Tibial nerve (tissue), 4 donors: ENCODE measurements around the gene PSRC1.

Experiments
- CTCF ChIP-seq, 5 experiments: fragments of 200-600 bp in 3 of 5; fragments of 450-650 bp in 2 of 5; sonication (generic) in 3 of 5; IDR thresholded peaks; one replicate each; pipeline ENCODE4 v1.5.1; 2016 to 2019; ENCODE audit warnings: antibody characterized with exemption in 5 of 5, mild to moderate bottlenecking in 3 of 5, moderate library complexity in 2 of 5
- EP300 ChIP-seq, 2 donors: sonication (generic); formaldehyde crosslinking; IDR thresholded peaks; one replicate each; pipeline ENCODE4 v1.6.1; 2017; ENCODE audit warnings: antibody characterized with exemption in 2 of 2, mild to moderate bottlenecking in 1 of 2
- POLR2A ChIP-seq, 2 donors: fragments of 450-650 bp; IDR thresholded peaks; one replicate each; pipeline ENCODE4 v1.6.1; 2017; ENCODE audit warnings: antibody characterized with exemption in 2 of 2, mild to moderate bottlenecking in 2 of 2, moderate library complexity in 2 of 2

GRCh38 chr1:109258481-109259466 is 24.2 kb downstream of the PSRC1 start:
- TF ChIP-seq CTCF (IDR thresholded peaks at IDR 0.05) (no peak), POLR2A (IDR thresholded peaks at IDR 0.05) (no peak), EP300 (IDR thresholded peaks at IDR 0.05) (no peak)
